Neutrophil (primary cell): ENCODE results near the gene EVA1C.

Experiments
- H3K27ac ChIP-seq: fragments of 200-600 bp; sonication (generic); 2 replicates; pipeline ENCODE4 v1.5.1; 2016; ENCODE audit warnings: mild to moderate bottlenecking, moderate library complexity
- H3K27me3 ChIP-seq: fragments of 200-600 bp; sonication (generic); 2 replicates; pipeline ENCODE4 v1.6.0; 2016; ENCODE audit warnings: mild to moderate bottlenecking
- H3K36me3 ChIP-seq: fragments of 200-600 bp; sonication (generic); 2 replicates; pipeline ENCODE4 v1.5.1; 2017
- H3K4me1 ChIP-seq, 2 experiments: fragments of 200-600 bp in 1 of 2; sonication (generic) in 1 of 2; 1 replicate in 1 of 2; 2 replicates in 1 of 2; pipeline versions ENCODE4 v1.5.1 to v1.6.1; 2013 to 2016; ENCODE audit warnings: low read depth in 1 of 2, low read length in 1 of 2, mild to moderate bottlenecking in 1 of 2, moderate library complexity in 1 of 2; ENCODE audit not compliant: control insufficient read depth in 1 of 2, insufficient read depth in 1 of 2
- H3K4me3 ChIP-seq, 2 experiments: fragments of 200-600 bp in 1 of 2; sonication (generic) in 1 of 2; 1 replicate in 1 of 2; 2 replicates in 1 of 2; pipeline ENCODE4 v1.5.1; 2013 to 2016; ENCODE audit warnings: low read depth in 1 of 2, low read length in 1 of 2, mild to moderate bottlenecking in 1 of 2, moderate library complexity in 1 of 2
- H3K9me3 ChIP-seq: fragments of 200-600 bp; sonication (generic); 2 replicates; pipeline ENCODE4 v1.5.1; 2016
- TF ChIP-seq, protein P1 (sequence below): fragments of 200-600 bp; sonication (generic); IDR thresholded peaks from 2 replicates; pipeline ENCODE4 v1.5.1; 2016; ENCODE audit warnings: antibody characterized with exemption

Gene EVA1C

GRCh38 chr21:32472890-32473765, 60.6 kb downstream of the EVA1C start:
- no peaks in the 10 kb centered on the region for H3K36me3 ChIP-seq
- no peaks in the 10 kb centered on the region for H3K9me3 ChIP-seq
- no peaks in the 10 kb centered on the region for H3K4me1 ChIP-seq
- H3K4me3 ChIP-seq = no peak overlapping the region
- H3K27ac ChIP-seq = no peak overlapping the region
- H3K27me3 ChIP-seq = no peaks in the 10 kb centered on the region
- TF ChIP-seq, protein P1, sequence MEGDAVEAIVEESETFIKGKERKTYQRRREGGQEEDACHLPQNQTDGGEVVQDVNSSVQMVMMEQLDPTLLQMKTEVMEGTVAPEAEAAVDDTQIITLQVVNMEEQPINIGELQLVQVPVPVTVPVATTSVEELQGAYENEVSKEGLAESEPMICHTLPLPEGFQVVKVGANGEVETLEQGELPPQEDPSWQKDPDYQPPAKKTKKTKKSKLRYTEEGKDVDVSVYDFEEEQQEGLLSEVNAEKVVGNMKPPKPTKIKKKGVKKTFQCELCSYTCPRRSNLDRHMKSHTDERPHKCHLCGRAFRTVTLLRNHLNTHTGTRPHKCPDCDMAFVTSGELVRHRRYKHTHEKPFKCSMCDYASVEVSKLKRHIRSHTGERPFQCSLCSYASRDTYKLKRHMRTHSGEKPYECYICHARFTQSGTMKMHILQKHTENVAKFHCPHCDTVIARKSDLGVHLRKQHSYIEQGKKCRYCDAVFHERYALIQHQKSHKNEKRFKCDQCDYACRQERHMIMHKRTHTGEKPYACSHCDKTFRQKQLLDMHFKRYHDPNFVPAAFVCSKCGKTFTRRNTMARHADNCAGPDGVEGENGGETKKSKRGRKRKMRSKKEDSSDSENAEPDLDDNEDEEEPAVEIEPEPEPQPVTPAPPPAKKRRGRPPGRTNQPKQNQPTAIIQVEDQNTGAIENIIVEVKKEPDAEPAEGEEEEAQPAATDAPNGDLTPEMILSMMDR = no peak

- H3K27me3 ChIP-seq = no peaks in the 10 kb centered on the region
- H3K36me3 ChIP-seq = no peaks in the 10 kb centered on the region
- H3K27ac ChIP-seq = no peak overlapping the region
- H3K4me3 ChIP-seq = no peak overlapping the region
- TF ChIP-seq, protein P1 = no peak
- H3K4me1 ChIP-seq = no peaks in the 10 kb centered on the region
- H3K9me3 ChIP-seq = no peaks in the 10 kb centered on the region
These were observed 61.9 kb downstream of the EVA1C start for GRCh38 chr21:32474179-32475059.

DNA sequence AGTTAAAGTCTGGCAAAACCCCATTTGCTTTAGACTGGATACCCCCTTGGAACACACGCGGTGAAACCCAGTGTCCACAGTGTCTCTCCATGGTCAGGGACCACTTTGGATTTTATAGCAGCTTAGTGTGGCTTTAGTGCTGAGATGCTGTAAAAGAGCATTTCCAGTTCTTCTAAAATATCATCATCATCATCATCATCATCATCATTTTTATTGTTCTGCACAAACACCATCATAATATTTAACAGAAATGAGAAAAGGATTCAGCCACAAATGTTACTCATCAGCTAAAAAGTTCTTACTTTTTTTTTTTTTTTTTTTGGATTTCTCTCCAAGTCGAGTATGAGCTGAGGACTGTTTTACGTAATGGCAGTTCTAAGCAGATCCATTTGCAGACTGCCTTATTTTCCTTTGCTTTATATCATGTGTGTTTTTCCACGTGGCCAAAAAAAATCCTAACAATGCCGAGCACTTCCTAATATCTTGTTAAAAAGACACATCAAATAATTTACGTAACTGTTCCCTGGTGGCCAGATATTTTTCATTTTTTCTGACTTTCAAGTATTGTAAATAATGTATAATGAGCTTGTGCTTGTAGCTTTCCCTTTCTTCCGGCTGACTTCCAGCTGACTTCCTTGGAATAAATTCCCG, 62.8 kb downstream of the EVA1C start:
- no peaks in the 10 kb centered on the region for H3K9me3 ChIP-seq
- H3K27me3 ChIP-seq = no peaks in the 10 kb centered on the region
- H3K4me3 ChIP-seq = no peak overlapping the region
- no peaks in the 10 kb centered on the region for H3K36me3 ChIP-seq
- H3K27ac ChIP-seq = no peak overlapping the region
- TF ChIP-seq, protein P1 = no peak
- H3K4me1 ChIP-seq = no peaks in the 10 kb centered on the region

DNA sequence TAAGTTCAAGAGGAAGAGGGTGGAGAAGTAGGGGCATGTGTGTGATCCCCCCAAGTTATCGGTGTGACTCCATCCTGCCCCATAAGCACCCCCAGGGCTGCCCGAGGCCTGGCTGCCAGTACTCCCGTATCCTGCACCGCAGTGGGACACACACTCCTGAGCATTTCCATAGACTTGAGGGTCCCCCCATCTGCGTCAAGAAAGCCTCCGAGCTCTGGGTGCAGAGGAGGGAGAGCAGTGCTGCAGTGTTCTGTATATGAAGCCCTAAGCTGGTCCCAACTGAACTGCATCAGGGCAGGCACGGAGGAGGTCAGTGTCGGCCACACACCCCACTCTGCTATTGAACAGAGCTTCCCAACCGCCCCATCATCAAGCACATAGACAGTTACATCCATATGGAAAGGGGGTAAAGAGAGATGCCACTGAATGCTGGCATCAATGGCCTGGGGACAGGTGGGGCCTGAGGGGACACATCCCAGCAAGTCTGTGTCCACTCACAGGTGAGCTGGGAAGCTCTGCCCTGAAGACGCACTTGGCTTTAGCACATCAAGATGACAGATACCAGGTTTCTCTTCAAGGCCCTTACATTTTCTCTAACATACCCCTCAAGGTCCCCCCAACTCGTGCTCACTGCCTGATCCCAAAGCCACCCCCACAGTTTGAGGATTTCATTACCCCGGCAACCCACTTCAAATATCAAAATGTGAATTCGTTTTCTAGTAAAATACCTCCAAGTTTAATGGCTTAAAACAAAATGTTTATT, 64.3 kb downstream of the EVA1C start:
- Histone ChIP-seq H3K27ac (no peak overlapping the region), H3K27me3 (no peaks in the 10 kb centered on the region), H3K4me3 (no peak overlapping the region), H3K36me3 (no peaks in the 10 kb centered on the region), H3K4me1 (no peaks in the 10 kb centered on the region), H3K9me3 (no peaks in the 10 kb centered on the region)
- TF ChIP-seq, protein P1 = no peak

DNA sequence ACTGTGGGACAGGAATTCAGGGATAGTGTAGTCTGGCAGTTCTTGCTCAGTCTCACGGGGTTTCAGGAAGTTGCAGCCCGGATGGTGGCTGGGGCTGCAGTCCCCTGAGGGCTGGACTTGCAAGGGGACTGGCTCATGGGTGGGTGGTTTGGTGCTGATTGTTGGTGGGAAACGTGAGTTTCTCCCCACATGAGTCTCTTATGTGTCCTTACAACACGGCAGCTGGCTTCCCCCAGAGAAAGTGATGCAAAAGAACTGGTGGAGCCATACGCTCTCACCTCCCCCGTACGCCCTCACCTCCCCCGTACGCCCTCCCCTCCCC, 64.9 kb downstream of the EVA1C start:
- Histone ChIP-seq H3K9me3 (no peaks in the 10 kb centered on the region), H3K27ac (no peak overlapping the region), H3K27me3 (no peaks in the 10 kb centered on the region), H3K4me1 (no peaks in the 10 kb centered on the region), H3K4me3 (no peak overlapping the region), H3K36me3 (no peaks in the 10 kb centered on the region)
- TF ChIP-seq, protein P1 = no peak
